ENCODE data around the gene ZFX. TPM values are rescaled to one million over a fixed set of nuclear protein-coding genes. Genes with fewer than 3 reads are reported as not detected.

The ZFX gene
- total RNA-seq, 1 donor from 2014 or later = 41.8 TPM

Small RNA genes within 50 kb of the gene (small RNA-seq; reads per million reads assigned to genes)
- not detected for gene RF00263 (ENCODE audit: low replicate concordance)

Other genes starting within 250 kb of the ZFX start
- 25.8 TPM for gene APOO, start 241.8 kb upstream of the ZFX start, total RNA-seq
- gene CXorf58, start 241.7 kb upstream of the ZFX start, total RNA-seq = 0.25 TPM
- gene KLHL15, start 122.5 kb upstream of the ZFX start, total RNA-seq = 25.6 TPM
- gene EIF2S3, start 94.8 kb upstream of the ZFX start, total RNA-seq = 153 TPM
- gene SUPT20HL2, start 164.3 kb downstream of the ZFX start, total RNA-seq = not detected
- not detected for gene SUPT20HL1, start 210.9 kb downstream of the ZFX start, total RNA-seq

Data from temporal lobe (tissue), 2 donors.